Adipocyte (in vitro differentiated cells): ENCODE data around the gene MAP3K8.
"Not testable (repeated sequence)": the region's sequence is repeated elsewhere in the genome, so short reads cannot be mapped to it uniquely, and the experiment has no call there.

Experiments used
- DNase-seq: peaks from one replicate; pipeline ENCODE4 v3.0.0-alpha.2; 2015; ENCODE audit warnings: low read depth
- H3K27me3 ChIP-seq: replicated peaks from 2 replicates; pipeline ENCODE4 v1.7.0; 2013; ENCODE audit warnings: mild to moderate bottlenecking, low read length, moderate library complexity; ENCODE audit not compliant: control insufficient read depth, insufficient read depth
- H3K36me3 ChIP-seq: 2 replicates; pipeline ENCODE4 v1.7.0; 2013; ENCODE audit warnings: low read length, mild to moderate bottlenecking, moderate library complexity; ENCODE audit not compliant: control insufficient read depth, insufficient read depth, severe bottlenecking
- H3K4me1 ChIP-seq: 2 replicates; pipeline ENCODE4 v1.7.0; 2013; ENCODE audit warnings: mild to moderate bottlenecking, low read length, moderate library complexity; ENCODE audit not compliant: control insufficient read depth, insufficient read depth
- H3K4me3 ChIP-seq: 2 replicates; pipeline ENCODE4 v1.7.0; 2013; ENCODE audit warnings: mild to moderate bottlenecking, low read length, moderate library complexity
- H3K9ac ChIP-seq: 2 replicates; pipeline ENCODE4 v1.7.0; 2013; ENCODE audit warnings: mild to moderate bottlenecking, low read length, moderate library complexity
- H3K9me3 ChIP-seq: 2 replicates; pipeline ENCODE4 v1.7.0; 2013; ENCODE audit warnings: mild to moderate bottlenecking, low read length, moderate library complexity; ENCODE audit not compliant: control insufficient read depth

MAP3K8 gene

DNA sequence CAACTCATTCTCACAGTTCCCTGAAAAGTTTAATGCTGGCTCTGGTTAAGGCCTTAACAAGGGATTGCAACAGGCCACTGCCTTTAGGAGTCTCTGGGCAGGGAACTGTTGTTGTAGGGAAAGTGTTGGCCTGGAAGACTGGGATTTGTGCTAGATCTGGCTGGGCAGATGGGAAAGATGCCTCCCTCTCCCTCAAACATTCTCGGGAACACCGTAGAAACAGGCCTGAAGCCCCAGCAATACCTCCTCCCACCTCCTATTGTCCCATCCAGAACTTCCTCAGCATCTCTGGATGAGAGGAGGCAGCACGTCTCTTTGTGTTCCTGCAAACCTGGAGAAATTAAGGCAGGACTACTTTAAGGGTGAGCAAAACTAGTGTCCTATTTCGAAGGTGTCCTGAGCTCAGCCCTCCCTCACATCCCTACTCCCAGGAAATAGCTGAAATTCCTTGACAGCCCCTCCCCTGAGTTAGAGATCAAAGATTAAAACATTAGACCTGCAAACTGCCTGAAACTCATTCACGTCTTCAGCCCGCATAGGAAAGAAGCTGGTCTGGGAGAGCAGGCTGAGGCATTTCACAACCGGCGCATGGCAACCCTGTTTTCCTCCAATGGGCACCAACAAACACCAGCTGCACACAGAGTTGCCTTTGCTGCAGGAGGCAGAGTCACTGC is 10.9 kb upstream of the MAP3K8 start:
- no peaks in the 10 kb centered on the region for H3K27me3 ChIP-seq
- DNase-seq: peak; percentile 89
- no peaks in the 10 kb centered on the region for H3K36me3 ChIP-seq
- no peak overlapping the region for H3K4me3 ChIP-seq
- H3K4me1 ChIP-seq: peaks cover 32% of the 10 kb centered on the region
- H3K9me3 ChIP-seq: no peaks in the 10 kb centered on the region
- peak overlapping the region; percentile 57 for H3K9ac ChIP-seq

DNA sequence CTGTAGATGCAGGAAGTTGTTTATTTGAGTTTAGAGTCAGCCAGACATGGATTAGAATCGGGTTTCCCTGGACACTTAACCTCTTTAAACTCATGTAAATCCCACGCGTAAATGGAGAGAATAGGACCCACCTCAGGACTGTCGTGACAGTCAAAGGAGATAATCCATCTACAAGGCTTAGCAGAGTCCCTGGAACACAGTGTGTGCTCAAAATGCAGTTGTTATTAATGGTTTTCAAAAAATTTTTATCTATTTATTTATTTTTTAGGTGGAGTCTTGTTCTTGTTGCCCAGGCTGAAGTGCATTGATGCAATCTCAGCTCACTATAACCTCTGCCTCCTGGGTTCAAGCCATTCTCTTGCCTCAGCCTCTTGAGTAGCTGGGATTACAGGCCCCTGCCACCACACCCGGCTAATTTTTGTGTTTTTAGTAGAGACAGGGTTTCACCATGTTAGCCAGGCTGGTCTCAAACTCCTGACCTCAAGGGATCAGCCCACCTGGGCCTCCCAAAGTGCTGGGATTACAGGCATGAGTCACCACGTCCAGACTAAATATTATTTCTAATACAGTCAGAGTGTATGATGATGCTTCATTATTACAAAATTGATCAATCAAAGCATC is 10.2 kb upstream of the MAP3K8 start:
- DNase-seq: peak; percentile 26
- not testable (repeated sequence) for H3K9me3 ChIP-seq, H3K36me3 ChIP-seq, H3K4me3 ChIP-seq, H3K27me3 ChIP-seq
- Histone ChIP-seq H3K9ac (peak overlapping the region; percentile 57), H3K4me1 (peaks cover 25% of the 10 kb centered on the region)

- H3K36me3 ChIP-seq: no peaks in the 10 kb centered on the region
- no peaks in the 10 kb centered on the region for H3K9me3 ChIP-seq
- no peak overlapping the region for H3K4me3 ChIP-seq
- H3K4me1 ChIP-seq: peaks cover 27% of the 10 kb centered on the region
- no peak for DNase-seq
- H3K27me3 ChIP-seq: no peaks in the 10 kb centered on the region
- no peak overlapping the region for H3K9ac ChIP-seq
Measured at GRCh38 chr10:30425336-30426075, 8.5 kb upstream of the MAP3K8 start.

GRCh38 chr10:30430544-30431298 is 3.3 kb upstream of the MAP3K8 start:
- peak overlapping the region; percentile 71 for H3K4me3 ChIP-seq
- H3K27me3 ChIP-seq: no peaks in the 10 kb centered on the region
- no peaks in the 10 kb centered on the region for H3K36me3 ChIP-seq
- H3K9me3 ChIP-seq: no peaks in the 10 kb centered on the region
- peak overlapping the region; percentile 66 for H3K9ac ChIP-seq
- DNase-seq: peak; percentile 17
- H3K4me1 ChIP-seq: peaks cover 25% of the 10 kb centered on the region

- Histone ChIP-seq H3K9ac (peak overlapping the region; percentile 66), H3K36me3 (no peaks in the 10 kb centered on the region), H3K4me1 (peaks cover 25% of the 10 kb centered on the region), H3K9me3 (no peaks in the 10 kb centered on the region), H3K4me3 (peak overlapping the region; percentile 71), H3K27me3 (no peaks in the 10 kb centered on the region)
- no peak for DNase-seq
Measured at GRCh38 chr10:30431435-30431911, 2.5 kb upstream of the MAP3K8 start.

DNA sequence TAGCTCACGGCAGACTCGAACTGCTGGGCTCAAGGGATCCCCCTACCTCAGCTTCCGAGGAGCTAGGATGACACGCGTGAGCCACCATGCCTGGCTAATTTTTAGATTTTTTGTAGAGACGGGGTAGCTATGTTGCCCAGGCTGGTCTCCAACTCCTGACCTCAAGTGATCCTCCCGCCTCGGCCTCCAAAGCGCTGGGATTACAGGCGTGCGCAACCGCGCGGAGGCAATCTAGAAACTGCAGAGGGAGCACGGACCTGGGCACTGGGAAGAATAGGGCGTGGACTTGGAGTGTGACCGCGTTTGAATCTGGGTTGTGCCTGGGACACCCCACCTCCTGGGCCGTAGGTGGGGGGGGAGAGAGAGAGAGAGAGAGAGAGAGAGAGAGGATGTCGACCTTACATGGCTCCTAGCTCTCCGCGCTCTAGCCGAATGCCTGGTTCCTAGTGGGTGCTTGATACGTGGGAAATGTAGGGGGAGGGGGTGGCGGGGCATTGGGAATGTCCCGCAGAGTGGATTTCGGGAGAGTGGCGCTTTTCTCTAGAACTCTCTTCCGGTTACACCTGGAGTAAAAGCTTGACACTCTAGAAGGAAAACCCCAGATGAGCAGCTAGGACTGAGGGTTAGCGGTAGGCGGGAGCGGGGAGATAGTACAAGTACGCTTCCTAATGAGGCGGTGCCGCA is 1.2 kb upstream of the MAP3K8 start:
- H3K9ac ChIP-seq: peak overlapping the region; percentile 99
- peaks cover 36% of the 10 kb centered on the region for H3K4me1 ChIP-seq
- H3K36me3 ChIP-seq: peaks cover 9% of the 10 kb centered on the region
- DNase-seq: no peak
- no peaks in the 10 kb centered on the region for H3K27me3 ChIP-seq
- H3K9me3 ChIP-seq: no peaks in the 10 kb centered on the region
- peak overlapping the region; percentile 94 for H3K4me3 ChIP-seq

GRCh38 chr10:30433306-30433729 is 666 bp upstream of the MAP3K8 start:
- H3K4me3 ChIP-seq: peak overlapping the region; percentile 94
- H3K4me1 ChIP-seq: peaks cover 42% of the 10 kb centered on the region
- H3K9ac ChIP-seq: peak overlapping the region; percentile 99
- peak; percentile 84 for DNase-seq
- H3K9me3 ChIP-seq: no peaks in the 10 kb centered on the region
- no peaks in the 10 kb centered on the region for H3K27me3 ChIP-seq
- peaks cover 9% of the 10 kb centered on the region for H3K36me3 ChIP-seq

GRCh38 chr10:30434273-30435072 is 489 bp downstream of the MAP3K8 start:
- H3K9ac ChIP-seq: peak overlapping the region; percentile 99
- H3K4me1 ChIP-seq: peaks cover 53% of the 10 kb centered on the region
- H3K36me3 ChIP-seq: peaks cover 20% of the 10 kb centered on the region
- no peaks in the 10 kb centered on the region for H3K27me3 ChIP-seq
- peak; percentile 94 for DNase-seq
- peak overlapping the region; percentile 94 for H3K4me3 ChIP-seq
- no peaks in the 10 kb centered on the region for H3K9me3 ChIP-seq

DNA sequence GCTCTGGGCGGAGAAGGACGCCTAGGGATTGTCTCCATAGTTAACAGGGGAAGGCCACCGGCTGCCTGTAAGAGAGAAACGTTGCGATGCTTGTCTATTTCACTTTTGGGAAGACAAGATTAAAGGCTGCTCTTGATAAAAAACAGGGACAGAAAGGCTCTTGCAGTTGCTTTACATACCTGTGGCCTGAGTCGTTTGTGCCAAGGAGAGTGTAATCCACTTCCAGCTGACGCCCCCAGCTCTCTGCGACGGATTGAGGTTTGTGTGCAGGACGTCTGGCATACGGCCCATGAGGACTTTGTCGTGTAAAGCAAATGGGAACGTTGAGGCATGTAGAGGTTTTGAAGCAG is 1.1 kb downstream of the MAP3K8 start:
- peak overlapping the region; percentile 94 for H3K4me3 ChIP-seq
- H3K27me3 ChIP-seq: no peaks in the 10 kb centered on the region
- H3K4me1 ChIP-seq: peaks cover 59% of the 10 kb centered on the region
- DNase-seq: peak; percentile 80
- H3K36me3 ChIP-seq: peaks cover 26% of the 10 kb centered on the region
- peak overlapping the region; percentile 99 for H3K9ac ChIP-seq
- no peaks in the 10 kb centered on the region for H3K9me3 ChIP-seq

DNA sequence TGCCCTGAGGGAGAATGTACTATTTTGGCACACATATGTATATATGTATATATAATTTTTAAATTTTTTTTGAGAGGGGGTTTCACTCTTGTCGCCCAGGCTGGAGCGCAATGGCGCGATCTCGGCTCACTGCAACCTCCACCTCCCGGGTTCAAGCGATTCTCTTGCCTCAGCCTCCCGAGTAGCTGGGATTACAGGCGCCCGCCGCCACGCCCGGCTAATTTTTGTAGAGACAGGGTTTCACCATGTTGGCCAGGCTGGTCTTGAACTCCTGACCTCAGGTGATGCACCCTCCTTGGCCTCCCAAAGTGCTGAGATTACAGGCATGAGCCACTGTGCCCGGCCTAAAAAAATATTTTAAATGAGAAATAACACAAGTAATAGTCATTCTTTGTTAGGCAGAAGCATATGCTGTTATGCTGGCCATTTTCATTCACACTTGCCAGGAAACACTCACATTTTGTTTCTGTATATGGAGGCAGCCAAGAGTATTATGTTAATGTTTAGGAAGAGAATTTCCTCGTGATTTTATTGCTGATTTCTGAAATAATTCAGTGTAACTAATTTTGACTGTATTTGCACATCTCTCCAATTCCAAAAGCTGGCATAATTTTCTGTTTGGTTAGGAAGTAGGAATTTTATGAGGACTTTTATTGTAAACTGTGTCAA is 1.6 kb downstream of the MAP3K8 start:
- DNase-seq: peak; percentile 50
- peak overlapping the region; percentile 94 for H3K4me3 ChIP-seq
- H3K27me3 ChIP-seq, H3K9me3 ChIP-seq: not testable (repeated sequence)
- peaks cover 61% of the 10 kb centered on the region for H3K4me1 ChIP-seq
- peak overlapping the region; percentile 99 for H3K9ac ChIP-seq
- peaks cover 32% of the 10 kb centered on the region for H3K36me3 ChIP-seq
